Caco-2 (cell line): ENCODE measurements around the gene RNF41. TPM values are rescaled to one million over a fixed set of nuclear protein-coding genes. Genes with fewer than 3 reads are reported as not detected.

ENCODE experiments used
- BruUV-seq: library from RNA; stranded (reverse); fragments of 400-500 nt; replicated peaks from 2 replicates; lab custom pipeline; 2021; lab: Mats Ljungman, UMichigan
- CTCF ChIA-PET: fragments of 300-600 bp; sonication (Branson Sonifier 250); formaldehyde crosslinking; loops from one replicate; lab custom pipeline; 2022; ENCODE audit warnings: antibody characterized with exemption; lab: Charles Lee
- POLR2A ChIA-PET: fragments of 300-600 bp; sonication (Branson Sonifier 250); formaldehyde crosslinking; loops from one replicate; lab custom pipeline; 2022; ENCODE audit warnings: antibody characterized with exemption; lab: Charles Lee
- DNase-seq, 2 experiments: peaks; one replicate each; pipeline versions ENCODE4 v3.0.0 to v3.0.0-alpha.2; 2020 to 2022
- H3K27me3 ChIP-seq: replicated peaks from 2 replicates; pipeline ENCODE4 v1.6.0; 2011; ENCODE audit warnings: low read length; ENCODE audit not compliant: control insufficient read depth, insufficient read depth
- H3K36me3 ChIP-seq: 2 replicates; pipeline ENCODE4 v1.5.1; 2011; ENCODE audit warnings: low read length; ENCODE audit not compliant: control insufficient read depth, insufficient read depth
- H3K4me1 ChIP-seq: fragments of 250-450 bp; sonication (Bioruptor Pico); 2 replicates; pipeline ENCODE4 v1.5.1; 2020; ENCODE audit warnings: mild to moderate bottlenecking
- H3K4me3 ChIP-seq: 2 replicates; pipeline ENCODE4 v1.5.1; 2011; ENCODE audit warnings: low read depth, mild to moderate bottlenecking, control low read depth, low read length
- H3K9me3 ChIP-seq: fragments of 250-450 bp; sonication (Bioruptor Pico); 2 replicates; pipeline ENCODE4 v1.5.1; 2020; ENCODE audit warnings: mild to moderate bottlenecking, moderate library complexity
- H3K27ac Mint-ChIP-seq: one replicate; pipeline ENCODE4 v1.8.0; 2022; ENCODE audit warnings: mixed read lengths; ENCODE audit not compliant: unreplicated experiment
- H3K27me3 Mint-ChIP-seq: one replicate; pipeline ENCODE4 v1.8.0; 2022; ENCODE audit warnings: mixed read lengths; ENCODE audit not compliant: insufficient read depth, unreplicated experiment
- H3K36me3 Mint-ChIP-seq: one replicate; pipeline ENCODE4 v1.8.0; 2022; ENCODE audit warnings: mild to moderate bottlenecking, mixed read lengths; ENCODE audit not compliant: insufficient read depth, unreplicated experiment
- H3K4me1 Mint-ChIP-seq: one replicate; pipeline ENCODE4 v1.8.0; 2022; ENCODE audit warnings: low read depth, mixed read lengths; ENCODE audit not compliant: unreplicated experiment
- H3K4me3 Mint-ChIP-seq: one replicate; pipeline ENCODE4 v1.8.0; 2022; ENCODE audit warnings: mild to moderate bottlenecking, moderate library complexity, mixed read lengths; ENCODE audit not compliant: unreplicated experiment
- H3K9me3 Mint-ChIP-seq: one replicate; pipeline ENCODE4 v1.8.0; 2022; ENCODE audit warnings: mixed read lengths; ENCODE audit not compliant: unreplicated experiment
- intact Hi-C: fragments of 100-400 bp; cut with micrococcal nuclease; formaldehyde crosslinking; loops from one replicate; pipeline ENCODE4 v1.10.0; 2022; ENCODE audit not compliant: unreplicated experiment
- total RNA-seq: library from RNA; stranded (reverse); gene quantifications from 2 replicates; pipeline ENCODE4 v1.2.3, GENCODE V29; 2022
- TF ChIP-seq, protein P1 (sequence below), 2 experiments: fragments of 200-600 bp in 1 of 2; IDR thresholded peaks; 1 replicate in 1 of 2; 2 replicates in 1 of 2; pipeline versions ENCODE4 v1.5.1 to v1.8.0; 2011 to 2022; ENCODE audit warnings: antibody characterized with exemption in 1 of 2, control low read depth in 1 of 2, inconsistent platforms in 1 of 2, low read depth in 1 of 2, low read length in 1 of 2, mild to moderate bottlenecking in 1 of 2, moderate library complexity in 1 of 2; ENCODE audit not compliant: insufficient read depth in 1 of 2, severe bottlenecking in 1 of 2, unreplicated experiment in 1 of 2

RNF41 gene
- total RNA-seq, 1 experiment from 2014 or later, result 53.4 TPM

DNA sequence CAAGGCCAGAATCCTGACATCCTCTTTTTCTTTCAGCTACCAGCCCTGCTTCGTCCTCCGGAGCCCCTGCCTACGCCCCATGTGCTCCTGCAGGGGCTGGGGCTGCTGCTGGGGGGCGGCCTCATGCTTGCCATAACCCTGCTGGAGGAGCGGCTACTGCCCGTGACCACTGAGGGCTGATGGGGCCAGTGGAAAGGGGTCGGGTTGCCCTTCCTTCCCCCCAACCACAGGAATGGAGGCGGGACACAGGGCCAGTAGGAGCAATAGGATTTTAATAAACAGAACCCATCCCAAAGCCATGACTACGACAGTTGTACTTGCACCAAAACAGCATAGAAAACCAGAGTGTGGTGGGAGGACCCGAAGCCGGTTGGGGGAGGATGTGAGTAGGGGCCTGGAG is 15.8 kb upstream of the RNF41 start:
- H3K27ac Mint-ChIP-seq, result no peak overlapping the region
- H3K9me3 Mint-ChIP-seq, result no peaks in the 10 kb centered on the region
- ChIA-PET CTCF (no interaction called here), POLR2A (no interaction called here)
- no peak overlapping the region for H3K4me3 Mint-ChIP-seq
- no peaks in the 10 kb centered on the region for H3K27me3 ChIP-seq
- no peaks in the 10 kb centered on the region for H3K27me3 Mint-ChIP-seq
- no peak overlapping the region for H3K4me3 ChIP-seq
- no peak for DNase-seq
- H3K36me3 Mint-ChIP-seq, result peaks cover 59% of the 10 kb centered on the region
- peaks cover 5% of the 10 kb centered on the region for H3K36me3 ChIP-seq
- intact Hi-C loops, result no loop called here
- H3K9me3 ChIP-seq, result no peaks in the 10 kb centered on the region
- BruUV-seq, result no TSS peak
- TF ChIP-seq, protein P1, sequence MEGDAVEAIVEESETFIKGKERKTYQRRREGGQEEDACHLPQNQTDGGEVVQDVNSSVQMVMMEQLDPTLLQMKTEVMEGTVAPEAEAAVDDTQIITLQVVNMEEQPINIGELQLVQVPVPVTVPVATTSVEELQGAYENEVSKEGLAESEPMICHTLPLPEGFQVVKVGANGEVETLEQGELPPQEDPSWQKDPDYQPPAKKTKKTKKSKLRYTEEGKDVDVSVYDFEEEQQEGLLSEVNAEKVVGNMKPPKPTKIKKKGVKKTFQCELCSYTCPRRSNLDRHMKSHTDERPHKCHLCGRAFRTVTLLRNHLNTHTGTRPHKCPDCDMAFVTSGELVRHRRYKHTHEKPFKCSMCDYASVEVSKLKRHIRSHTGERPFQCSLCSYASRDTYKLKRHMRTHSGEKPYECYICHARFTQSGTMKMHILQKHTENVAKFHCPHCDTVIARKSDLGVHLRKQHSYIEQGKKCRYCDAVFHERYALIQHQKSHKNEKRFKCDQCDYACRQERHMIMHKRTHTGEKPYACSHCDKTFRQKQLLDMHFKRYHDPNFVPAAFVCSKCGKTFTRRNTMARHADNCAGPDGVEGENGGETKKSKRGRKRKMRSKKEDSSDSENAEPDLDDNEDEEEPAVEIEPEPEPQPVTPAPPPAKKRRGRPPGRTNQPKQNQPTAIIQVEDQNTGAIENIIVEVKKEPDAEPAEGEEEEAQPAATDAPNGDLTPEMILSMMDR (IDR thresholded peaks at IDR 0.05; ENCODE audit: insufficient read depth in 1 of 2, low read depth in 1 of 2, low read length in 1 of 2, severe bottlenecking in 1 of 2, unreplicated experiment in 1 of 2), result no peak
- H3K4me1 Mint-ChIP-seq, result peaks cover 21% of the 10 kb centered on the region
- peaks cover 13% of the 10 kb centered on the region for H3K4me1 ChIP-seq

DNA sequence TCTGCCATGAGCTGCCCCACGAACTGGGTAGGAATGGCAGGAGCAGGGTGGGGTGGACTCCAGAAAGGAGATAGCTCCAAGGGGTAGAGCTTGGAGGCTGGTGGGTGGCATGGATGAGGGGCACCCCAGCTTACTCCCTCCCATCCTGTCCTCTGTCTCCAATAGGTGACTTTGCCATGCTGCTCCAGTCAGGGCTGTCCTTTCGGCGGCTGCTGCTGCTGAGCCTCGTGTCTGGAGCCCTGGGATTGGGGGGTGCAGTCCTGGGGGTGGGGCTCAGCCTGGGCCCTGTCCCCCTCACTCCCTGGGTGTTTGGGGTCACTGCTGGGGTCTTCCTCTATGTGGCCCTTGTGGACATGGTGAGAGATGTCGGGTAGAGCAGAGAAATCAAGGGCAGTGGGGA is 15.3 kb upstream of the RNF41 start:
- peaks cover 53% of the 10 kb centered on the region for H3K36me3 Mint-ChIP-seq
- H3K27me3 Mint-ChIP-seq, result no peaks in the 10 kb centered on the region
- POLR2A ChIA-PET, result no interaction called here
- CTCF ChIA-PET, result no interaction called here
- no peaks in the 10 kb centered on the region for H3K27me3 ChIP-seq
- no peak overlapping the region for H3K27ac Mint-ChIP-seq
- H3K9me3 ChIP-seq, result no peaks in the 10 kb centered on the region
- peaks cover 5% of the 10 kb centered on the region for H3K36me3 ChIP-seq
- H3K4me1 Mint-ChIP-seq, result peaks cover 16% of the 10 kb centered on the region
- no peak for DNase-seq
- TF ChIP-seq, protein P1 (IDR thresholded peaks at IDR 0.05; ENCODE audit: insufficient read depth in 1 of 2, low read depth in 1 of 2, low read length in 1 of 2, severe bottlenecking in 1 of 2, unreplicated experiment in 1 of 2), result no peak
- no peak overlapping the region for H3K4me3 Mint-ChIP-seq
- intact Hi-C loops, result no loop called here
- H3K4me3 ChIP-seq, result no peak overlapping the region
- BruUV-seq, result no TSS peak
- H3K9me3 Mint-ChIP-seq, result no peaks in the 10 kb centered on the region
- H3K4me1 ChIP-seq, result peaks cover 11% of the 10 kb centered on the region

DNA sequence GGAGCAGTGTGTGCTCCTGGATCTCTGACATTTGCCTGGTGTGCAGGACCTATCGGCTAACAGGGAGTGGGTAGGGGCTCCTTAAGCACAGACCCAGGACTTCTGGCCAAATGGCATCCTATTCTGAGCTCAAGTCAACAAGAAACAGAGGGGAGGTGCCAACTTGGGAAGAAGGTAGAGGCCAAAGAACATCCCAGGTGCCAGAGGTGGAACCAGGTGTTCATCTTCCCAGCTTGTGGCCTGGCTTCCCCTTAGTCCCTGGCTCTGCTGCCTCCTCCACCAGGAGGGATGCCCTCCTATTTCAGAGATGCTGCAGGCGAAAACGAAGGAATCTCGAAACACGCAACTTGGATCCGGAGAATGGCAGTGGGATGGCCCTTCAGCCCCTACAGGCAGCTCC is 14.4 kb upstream of the RNF41 start:
- no TSS peak for BruUV-seq
- TF ChIP-seq, protein P1 (IDR thresholded peaks at IDR 0.05; ENCODE audit: insufficient read depth in 1 of 2, low read depth in 1 of 2, low read length in 1 of 2, severe bottlenecking in 1 of 2, unreplicated experiment in 1 of 2), result no peak
- H3K27me3 Mint-ChIP-seq, result no peaks in the 10 kb centered on the region
- peaks cover 16% of the 10 kb centered on the region for H3K4me1 ChIP-seq
- H3K9me3 ChIP-seq, result no peaks in the 10 kb centered on the region
- CTCF ChIA-PET, result no interaction called here
- H3K36me3 Mint-ChIP-seq, result peaks cover 49% of the 10 kb centered on the region
- H3K27me3 ChIP-seq, result no peaks in the 10 kb centered on the region
- H3K9me3 Mint-ChIP-seq, result no peaks in the 10 kb centered on the region
- H3K4me3 Mint-ChIP-seq, result no peak overlapping the region
- peaks cover 7% of the 10 kb centered on the region for H3K4me1 Mint-ChIP-seq
- no peak for DNase-seq
- H3K27ac Mint-ChIP-seq, result no peak overlapping the region
- peaks cover 5% of the 10 kb centered on the region for H3K36me3 ChIP-seq
- H3K4me3 ChIP-seq, result no peak overlapping the region
- intact Hi-C loops, result no loop called here
- POLR2A ChIA-PET, result no interaction called here
